Mesenteric fat pad (tissue), 1 donor: Measurements from ENCODE around the gene TULP4. TPM values are rescaled to one million over a fixed set of nuclear protein-coding genes. Genes with fewer than 3 reads are reported as not detected.

ENCODE experiments used
- DNase-seq: peaks from one replicate; pipeline ENCODE4 v3.0.0-alpha.2; 2020; ENCODE audit warnings: low spot score
- total RNA-seq: library from RNA; stranded (reverse); fragmentation: NEBNext Ultra II Directional; extraction: Animal tissue kit (Norgen Biotek cat#: 25700); gene quantifications from one replicate; pipeline ENCODE4 v1.2.1, GENCODE V29; 2021
- donor health status: DM: yes; HTN: yes; CAD: no.

The TULP4 gene
- total RNA-seq, 1 donor from 2014 or later = 99.9 TPM

- no peak for DNase-seq
These were observed 104.9 kb downstream of the TULP4 start for GRCh38 chr6:158416883-158417759.

DNA sequence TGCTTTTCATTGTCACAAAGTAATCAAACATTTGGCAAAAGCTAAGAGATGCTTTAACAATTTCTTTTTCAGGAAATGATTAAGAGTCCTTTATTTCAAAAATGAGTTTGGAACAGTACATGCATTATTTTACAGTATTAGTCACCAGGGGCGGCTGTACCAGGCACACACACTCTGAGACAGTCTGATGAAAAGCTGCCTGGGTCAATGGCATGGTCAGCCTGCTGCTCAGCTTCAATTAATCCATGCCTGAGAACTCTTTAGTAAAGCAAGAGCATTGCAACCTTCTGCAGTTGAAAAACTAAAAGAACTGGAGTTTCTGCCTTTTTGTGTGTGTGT lies 105.5 kb downstream of the TULP4 start:
- DNase-seq = no peak

DNA sequence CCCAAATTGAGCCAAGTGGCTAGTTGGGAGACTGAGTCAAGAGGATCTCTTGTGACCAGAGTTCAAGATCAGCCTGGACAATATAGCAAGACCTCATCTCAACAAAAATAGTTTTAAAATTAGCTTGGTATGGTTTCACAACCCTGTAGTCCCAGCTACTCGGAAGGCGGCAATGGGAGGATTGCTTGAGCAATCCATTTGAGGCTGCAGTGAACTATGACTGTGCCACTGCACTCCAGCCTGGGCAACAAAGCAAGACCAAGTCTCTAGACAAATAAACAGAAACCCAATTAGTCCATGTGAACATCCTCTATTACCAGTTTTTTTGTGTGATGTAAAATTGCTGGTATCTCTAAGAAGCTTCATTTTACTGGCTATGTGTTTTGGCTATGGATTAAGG lies 106.2 kb downstream of the TULP4 start:
- DNase-seq = no peak

DNA sequence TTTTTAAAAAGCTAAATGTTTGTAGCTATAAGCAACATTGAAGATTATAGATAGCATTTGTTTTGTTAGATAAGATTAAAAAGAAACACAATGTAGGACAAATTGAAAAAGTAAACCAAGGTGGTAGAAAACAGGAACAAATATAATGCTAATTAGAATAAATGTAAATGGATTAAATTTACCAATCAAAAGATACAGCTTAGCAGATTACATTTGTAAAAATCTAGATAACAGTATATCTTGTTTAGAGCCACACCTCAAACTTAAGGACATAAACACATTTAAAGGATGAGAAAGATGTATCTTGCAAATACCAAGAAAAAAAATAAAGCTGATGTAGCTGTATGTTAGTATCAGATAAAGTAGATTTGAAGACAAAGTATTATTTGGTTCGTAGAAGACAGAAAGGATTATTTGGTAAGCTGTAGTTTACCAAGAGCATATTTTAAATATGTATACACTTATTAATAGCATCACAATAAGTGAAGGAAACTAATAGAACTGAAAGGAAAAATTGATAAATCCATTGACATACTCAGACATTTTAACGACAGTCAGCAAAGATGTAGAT lies 107.2 kb downstream of the TULP4 start:
- DNase-seq = no peak

GRCh38 chr6:158421381-158421780 lies 109.1 kb downstream of the TULP4 start:
- DNase-seq = no peak

- no peak for DNase-seq
These were observed 110.5 kb downstream of the TULP4 start for GRCh38 chr6:158422629-158423238.

DNA sequence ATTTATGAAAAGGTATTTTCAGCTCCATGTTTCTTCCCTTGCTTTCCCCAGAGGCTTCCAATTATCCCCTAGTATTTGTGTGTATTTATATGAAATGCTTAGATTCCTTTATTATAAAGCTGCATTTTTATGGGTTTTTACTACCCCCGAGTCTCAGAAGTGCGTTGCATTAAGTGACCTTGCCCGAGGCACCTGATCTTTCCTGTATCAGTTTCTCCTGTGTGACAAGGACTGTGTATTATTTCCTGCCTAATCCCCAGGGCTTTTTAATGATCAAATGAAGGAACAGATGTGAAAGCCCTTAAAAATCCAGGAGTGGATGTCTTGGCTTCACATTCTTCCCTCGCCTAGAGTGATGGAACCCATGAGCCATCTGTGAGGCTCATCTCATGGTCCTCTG lies 118.8 kb downstream of the TULP4 start:
- no peak for DNase-seq

GRCh38 chr6:158431560-158431959 lies 119.3 kb downstream of the TULP4 start:
- no peak for DNase-seq

DNA sequence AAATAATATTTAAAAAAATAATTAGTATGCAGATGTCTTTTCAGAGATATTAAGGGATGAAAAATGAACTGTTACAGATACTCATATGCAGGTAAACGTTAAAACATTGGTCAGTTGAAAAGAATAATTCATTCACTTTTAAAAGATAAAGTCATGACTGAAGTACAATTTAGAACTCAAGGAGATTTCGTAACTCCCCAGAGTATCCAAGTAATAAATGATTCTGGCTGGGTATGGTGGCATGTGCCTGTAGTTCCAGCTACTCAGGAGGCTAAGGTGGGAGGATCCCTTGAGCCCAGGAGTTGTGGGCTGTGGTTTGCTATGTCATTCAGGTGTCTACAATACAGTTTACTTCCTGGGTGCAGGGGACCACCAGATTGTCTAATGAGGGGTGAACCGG lies 125.3 kb downstream of the TULP4 start:
- no peak for DNase-seq

DNA sequence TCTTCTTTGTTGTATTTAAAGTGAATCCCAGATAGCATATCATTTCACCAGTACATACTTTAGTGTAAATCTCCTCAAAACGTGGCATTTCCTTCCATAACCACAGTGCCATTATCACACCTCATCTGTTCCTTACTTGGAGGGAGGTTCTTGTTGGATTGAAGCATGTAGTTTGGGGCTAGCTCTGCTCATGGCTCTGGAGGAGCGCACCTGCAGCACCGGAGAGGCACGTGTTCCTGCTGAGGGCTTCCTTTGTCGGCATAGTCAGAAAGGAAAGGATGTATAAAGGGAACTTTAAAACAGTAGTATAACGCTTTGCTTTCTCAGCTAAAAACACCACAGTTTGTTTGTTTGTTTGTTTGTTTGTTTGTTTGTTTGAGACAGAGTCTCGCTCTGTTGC lies 126.0 kb downstream of the TULP4 start:
- DNase-seq = no peak

- DNase-seq = no peak
These were observed 127.0 kb downstream of the TULP4 start for GRCh38 chr6:158439255-158439654.

DNA sequence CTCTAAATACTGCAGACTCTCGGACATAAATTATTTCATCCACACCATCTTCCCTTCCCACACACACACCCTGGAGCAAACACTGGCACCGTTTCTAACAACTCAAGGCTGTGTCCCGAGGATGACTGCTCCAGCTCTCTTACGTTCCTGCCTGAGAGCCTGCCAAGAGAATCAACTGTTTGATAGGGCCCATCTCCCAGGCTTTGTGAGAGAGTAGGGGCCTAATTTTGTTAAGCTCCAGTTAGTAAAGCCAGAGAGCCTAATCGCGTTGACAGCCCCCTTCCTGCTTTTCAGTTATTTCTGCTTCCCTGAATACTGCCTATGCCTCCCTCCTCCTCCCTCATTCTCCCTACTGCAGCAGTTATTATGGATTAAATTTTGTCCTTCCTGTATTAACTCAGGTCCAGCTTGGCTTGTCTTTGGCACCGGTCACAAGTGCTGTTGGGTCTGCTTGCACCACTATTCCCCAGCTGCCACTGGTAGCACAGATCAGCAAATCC lies 129.5 kb downstream of the TULP4 start:
- no peak for DNase-seq

DNA sequence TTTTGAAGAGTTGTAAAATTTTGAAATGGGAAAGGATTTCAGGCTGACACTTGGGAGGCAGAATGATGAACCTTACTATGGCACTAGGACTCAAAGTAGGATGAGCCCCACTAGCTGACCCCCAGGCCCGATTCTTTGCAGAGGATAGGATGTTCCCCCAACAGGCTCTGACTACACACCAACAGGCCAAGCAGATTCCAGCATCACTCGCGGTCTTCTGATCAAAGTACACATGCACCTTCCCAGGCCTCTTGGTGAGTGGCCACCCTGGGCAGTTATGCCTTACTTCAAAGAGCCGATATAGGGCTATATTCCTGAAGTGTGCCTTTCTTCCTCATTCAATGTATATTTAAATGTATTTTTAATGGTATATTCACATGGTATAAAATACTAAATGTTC lies 130.0 kb downstream of the TULP4 start:
- DNase-seq = no peak

DNA sequence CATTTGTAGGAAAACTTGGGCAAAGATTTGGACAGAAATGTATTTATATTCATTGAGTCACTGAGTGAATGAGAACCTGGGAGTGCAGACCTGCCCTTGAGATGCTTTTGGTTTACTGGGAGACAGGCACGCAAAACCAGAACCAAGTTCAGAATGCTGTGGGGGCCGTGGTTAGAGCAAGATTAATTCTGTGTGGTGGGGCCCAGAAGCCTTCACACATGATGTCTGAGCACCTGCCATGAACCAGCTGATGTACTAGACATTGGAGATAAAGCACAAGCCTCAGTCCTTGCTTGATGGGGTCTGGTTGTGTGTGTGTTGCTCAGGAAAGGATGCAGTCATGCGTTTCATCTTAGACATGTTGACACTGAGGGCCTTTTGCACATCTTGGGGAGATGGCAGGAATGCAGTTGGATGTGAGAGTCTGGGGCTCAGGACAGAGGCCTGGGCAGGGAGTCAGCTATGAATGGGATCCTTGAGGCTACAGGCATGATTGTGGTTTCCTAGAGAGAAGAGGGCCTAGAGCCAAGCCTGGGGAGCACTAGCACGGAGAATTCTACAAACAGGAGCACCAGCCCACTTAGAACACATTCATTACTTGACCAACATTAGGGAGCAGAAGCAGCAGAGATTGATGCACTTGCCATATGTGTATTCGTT lies 133.3 kb downstream of the TULP4 start:
- no peak for DNase-seq

- DNase-seq = no peak
These were observed 136.6 kb downstream of the TULP4 start for GRCh38 chr6:158448856-158449255.

GRCh38 chr6:158452191-158452590 lies 139.9 kb downstream of the TULP4 start:
- no peak for DNase-seq

DNA sequence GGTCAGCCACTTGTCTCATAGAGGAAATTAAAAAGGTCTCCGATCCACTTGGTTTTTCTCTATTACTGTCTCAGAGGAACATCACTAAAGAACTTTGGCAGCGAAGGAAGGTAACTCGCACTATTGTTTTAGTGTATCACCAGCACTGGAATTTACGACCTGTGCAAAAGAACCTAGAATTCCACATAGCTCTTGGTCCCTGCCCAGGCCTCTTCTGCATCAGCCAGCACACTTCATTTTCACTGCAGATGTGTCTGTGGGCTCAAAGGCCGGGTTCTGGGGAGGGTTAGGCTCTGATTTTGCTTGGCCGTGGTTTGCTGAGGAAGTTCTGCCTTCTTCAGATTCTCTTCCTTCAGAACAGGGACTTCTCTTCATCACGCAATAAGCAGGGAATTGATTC lies 144.9 kb downstream of the TULP4 start:
- no peak for DNase-seq

DNA sequence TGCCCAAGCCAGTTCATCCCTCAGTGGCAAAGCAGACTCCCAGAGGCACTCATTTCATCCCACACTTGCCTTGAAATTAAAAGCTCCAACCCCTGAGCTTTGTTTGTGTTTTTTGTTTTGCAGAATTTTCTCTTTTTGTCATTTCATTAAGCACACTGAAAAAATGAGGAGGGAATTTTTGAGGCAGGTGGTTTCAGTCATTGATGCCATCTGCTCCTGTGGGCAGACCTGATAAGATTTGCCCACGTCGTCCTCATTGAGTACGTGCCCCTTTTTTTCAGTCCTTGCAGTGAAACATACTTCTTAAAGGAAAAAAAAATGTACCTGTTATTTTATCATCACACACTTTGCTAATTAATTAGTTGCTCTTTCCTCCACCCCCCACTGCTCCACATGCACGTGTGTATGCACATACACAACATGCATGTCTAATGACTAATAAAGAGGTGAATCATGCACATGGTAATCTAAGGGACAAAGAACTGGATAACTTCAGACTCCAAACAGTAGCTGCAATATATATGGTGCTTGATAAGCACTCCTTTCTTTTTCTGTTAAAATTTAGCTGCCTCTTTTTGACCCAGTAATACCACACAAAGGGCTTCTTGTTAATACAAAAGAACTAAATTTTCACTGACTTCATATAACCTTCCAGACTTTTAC lies 145.5 kb downstream of the TULP4 start:
- no peak for DNase-seq

GRCh38 chr6:158459726-158460125 lies 147.5 kb downstream of the TULP4 start:
- no peak for DNase-seq

- no peak for DNase-seq
These were observed 148.4 kb downstream of the TULP4 start for GRCh38 chr6:158460602-158461169.

DNA sequence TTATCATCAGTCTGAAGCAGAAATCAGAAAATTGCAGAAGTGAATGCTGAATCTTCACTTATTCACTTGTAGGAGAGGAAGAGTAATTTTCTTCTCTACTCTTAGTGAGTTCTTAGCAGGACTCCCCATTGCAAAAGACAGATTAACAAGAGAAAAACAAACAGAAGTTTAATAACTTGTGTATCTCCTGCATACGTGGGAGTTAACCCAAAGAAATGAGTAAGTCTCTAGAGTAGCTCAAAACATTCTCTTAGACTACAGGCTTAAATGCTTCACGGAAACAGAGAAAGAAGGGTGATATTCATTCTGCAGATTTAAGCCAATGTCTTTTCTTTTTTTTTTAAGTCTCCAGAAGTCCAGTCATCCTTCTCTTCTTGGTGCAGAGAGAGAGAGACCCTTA lies 149.7 kb downstream of the TULP4 start:
- no peak for DNase-seq
